Fibroblast of the aortic adventitia (primary cell): Measurements from ENCODE around the gene CSMD2. TPM values are rescaled to one million over a fixed set of nuclear protein-coding genes. Genes with fewer than 3 reads are reported as not detected.

Experiments used
- DNase-seq: peaks from one replicate; pipeline ENCODE4 v3.0.0-alpha.2; 2010; ENCODE audit warnings: low read depth
- H3K4me3 ChIP-seq: 2 replicates; pipeline ENCODE4 v1.5.1; 2011; ENCODE audit warnings: low read depth, mild to moderate bottlenecking, control low read depth, low read length, moderate library complexity
- CTCF ChIP-seq: IDR thresholded peaks from 2 replicates; pipeline ENCODE4 v1.5.1; 2011; ENCODE audit warnings: mild to moderate bottlenecking, low read length, control low read depth, inconsistent platforms; ENCODE audit not compliant: insufficient read depth
- total RNA-seq: library from RNA; depleted of rRNA; stranded (reverse); fragments of >200 nt; gene quantifications from 2 replicates; pipeline ENCODE4 v1.2.3, GENCODE V29; 2012; ENCODE audit warnings: low replicate concordance

CSMD2 gene
- total RNA-seq, 1 donor = 6.6 TPM

- H3K4me3 ChIP-seq = no peak overlapping the region
- DNase-seq = no peak
- no peak for TF ChIP-seq CTCF
These were observed 687.6 kb downstream of the CSMD2 start for GRCh38 chr1:33477451-33477850.

- no peak for TF ChIP-seq CTCF
- DNase-seq = no peak
- H3K4me3 ChIP-seq = no peak overlapping the region
These were observed 691.1 kb downstream of the CSMD2 start for GRCh38 chr1:33473900-33474299.

- H3K4me3 ChIP-seq = peak within 1 kb of the TSS; percentile 87
- no peak for TF ChIP-seq CTCF
- peak; percentile 98 for DNase-seq
These were observed 692.6 kb downstream of the CSMD2 start, which contains the start of gene ZSCAN20 for GRCh38 chr1:33472269-33472980. Gene ZSCAN20 (plus strand): TSS chr1:33472645. CDS start chr1:33479289, 6,644 bp downstream.

- TF ChIP-seq CTCF = no peak
- no peak overlapping the region for H3K4me3 ChIP-seq
- DNase-seq = no peak
These were observed 693.6 kb downstream of the CSMD2 start for GRCh38 chr1:33471416-33471815.

- peak; percentile 87 for DNase-seq
- no peak overlapping the region for H3K4me3 ChIP-seq
- peak; percentile 80 for TF ChIP-seq CTCF
These were observed 694.5 kb downstream of the CSMD2 start for GRCh38 chr1:33470495-33471012.

GRCh38 chr1:33469691-33470090 lies 695.3 kb downstream of the CSMD2 start:
- no peak for TF ChIP-seq CTCF
- H3K4me3 ChIP-seq = no peak overlapping the region
- no peak for DNase-seq
